Measurements from ENCODE around the gene DGUOK.
A peak's percentile ranks its signal among the peaks of the same experiment; 100 is the strongest.

The DGUOK gene

DNA sequence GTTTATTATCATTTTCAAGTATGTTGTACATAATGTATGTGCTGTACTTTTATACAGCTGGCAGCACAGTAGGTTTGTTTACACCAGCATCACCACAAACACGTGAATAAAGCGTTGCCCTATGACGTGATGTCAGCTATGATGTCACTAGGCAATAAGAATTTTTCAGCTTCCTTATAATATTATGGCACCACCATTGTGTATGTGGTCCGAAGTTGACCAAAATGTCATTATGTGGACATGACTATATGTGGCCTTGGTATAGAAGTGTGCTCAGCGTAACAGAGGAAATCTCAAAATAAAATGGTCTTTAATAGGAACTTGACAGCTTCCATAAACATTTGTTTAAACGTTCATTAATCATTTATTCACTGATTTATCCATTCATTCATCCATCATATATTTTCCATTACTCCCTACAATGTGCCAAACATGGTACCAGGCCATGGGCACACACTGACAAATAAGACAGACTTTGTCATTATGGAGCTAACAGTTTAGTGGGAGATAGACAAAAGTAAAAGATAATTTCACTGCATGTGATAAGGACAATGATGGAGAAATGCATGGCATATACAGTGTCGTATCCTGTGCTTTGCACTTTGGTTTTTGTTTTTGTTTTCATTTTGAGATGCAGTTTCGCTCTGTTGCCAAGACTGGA is 15.0 kb upstream of the DGUOK start:
- Histone ChIP-seq H2AFZ (ENCODE audit: insufficient read depth, low read length, poor library complexity) (no peak overlapping the region), H3K23ac (ENCODE audit: low read length) (no peak overlapping the region), H3K27me3 (ENCODE audit: insufficient read depth, low read length) (no peaks in the 10 kb centered on the region), H3K36me3 (ENCODE audit: control insufficient read depth in 1 of 2, insufficient read depth in 2 of 2, low read length in 2 of 2) (no peaks in the 10 kb centered on the region), H3K9me3 (ENCODE audit: insufficient read depth, low read depth, low read length) (no peaks in the 10 kb centered on the region), H3K27ac (ENCODE audit: low read depth, low read length) (no peak overlapping the region), H3K4me3 (ENCODE audit: low read depth, low read length) (no peak overlapping the region), H3K4ac (ENCODE audit: low read depth, low read length) (no peak overlapping the region), H3K79me2 (ENCODE audit: control insufficient read depth, insufficient read depth, low read length, poor library complexity) (no peaks in the 10 kb centered on the region), H3K4me1 (ENCODE audit: control insufficient read depth in 1 of 2, insufficient read depth in 2 of 2, low read length in 2 of 2) (no peaks in the 10 kb centered on the region), H4K12ac (ENCODE audit: low read depth, low read length) (no peak overlapping the region), H2BK5ac (ENCODE audit: low read depth, low read length, poor library complexity) (no peak overlapping the region), H3K4me2 (ENCODE audit: low read length) (no peak overlapping the region), H4K91ac (ENCODE audit: low read depth, low read length) (no peak overlapping the region), H2AK5ac (ENCODE audit: low read length) (no peak overlapping the region), H3K14ac (ENCODE audit: low read length) (no peak overlapping the region), H3K79me1 (ENCODE audit: low read length) (no peaks in the 10 kb centered on the region), H3K18ac (ENCODE audit: low read length) (no peak overlapping the region), H2BK12ac (ENCODE audit: low read length) (no peak overlapping the region), H2BK120ac (ENCODE audit: insufficient read depth, low read length, poor library complexity) (no peak overlapping the region), H4K8ac (ENCODE audit: low read depth, low read length) (no peak overlapping the region), H3K9ac (ENCODE audit: low read length) (no peak overlapping the region)
- no CpG with 5 or more reads among the region's 8 CpGs for WGBS (ENCODE audit: extremely low coverage, insufficient coverage, insufficient read length)
- DNase-seq = no peak

GRCh38 chr2:73913414-73914054 is 13.1 kb upstream of the DGUOK start:
- no peak overlapping the region for H2AK5ac ChIP-seq (ENCODE audit: low read length)
- H2BK120ac ChIP-seq (ENCODE audit: insufficient read depth, low read length, poor library complexity) = no peak overlapping the region
- H2BK12ac ChIP-seq (ENCODE audit: low read length) = no peak overlapping the region
- H3K79me1 ChIP-seq (ENCODE audit: low read length) = no peaks in the 10 kb centered on the region
- no peaks in the 10 kb centered on the region for H3K36me3 ChIP-seq (ENCODE audit: control insufficient read depth in 1 of 2, insufficient read depth in 2 of 2, low read length in 2 of 2)
- H3K4ac ChIP-seq (ENCODE audit: low read depth, low read length) = no peak overlapping the region
- no peak overlapping the region for H3K14ac ChIP-seq (ENCODE audit: low read length)
- no peak overlapping the region for H2AFZ ChIP-seq (ENCODE audit: insufficient read depth, low read length, poor library complexity)
- no peaks in the 10 kb centered on the region for H3K27me3 ChIP-seq (ENCODE audit: insufficient read depth, low read length)
- H4K91ac ChIP-seq (ENCODE audit: low read depth, low read length) = no peak overlapping the region
- H3K4me2 ChIP-seq (ENCODE audit: low read length) = no peak overlapping the region
- no peaks in the 10 kb centered on the region for H3K9me3 ChIP-seq (ENCODE audit: insufficient read depth, low read depth, low read length)
- DNase-seq = no peak
- no peak overlapping the region for H4K12ac ChIP-seq (ENCODE audit: low read depth, low read length)
- H4K8ac ChIP-seq (ENCODE audit: low read depth, low read length) = no peak overlapping the region
- H3K18ac ChIP-seq (ENCODE audit: low read length) = no peak overlapping the region
- H2BK5ac ChIP-seq (ENCODE audit: low read depth, low read length, poor library complexity) = no peak overlapping the region
- H3K23ac ChIP-seq (ENCODE audit: low read length) = no peak overlapping the region
- no CpG with 5 or more reads among the region's 8 CpGs for WGBS (ENCODE audit: extremely low coverage, insufficient coverage, insufficient read length)
- no peak overlapping the region for H3K4me3 ChIP-seq (ENCODE audit: low read depth, low read length)
- H3K4me1 ChIP-seq (ENCODE audit: control insufficient read depth in 1 of 2, insufficient read depth in 2 of 2, low read length in 2 of 2) = no peaks in the 10 kb centered on the region
- peak overlapping the region; percentile 18 for H3K9ac ChIP-seq (ENCODE audit: low read length)
- H3K79me2 ChIP-seq (ENCODE audit: control insufficient read depth, insufficient read depth, low read length, poor library complexity) = no peaks in the 10 kb centered on the region
- no peak overlapping the region for H3K27ac ChIP-seq (ENCODE audit: low read depth, low read length)

DNA sequence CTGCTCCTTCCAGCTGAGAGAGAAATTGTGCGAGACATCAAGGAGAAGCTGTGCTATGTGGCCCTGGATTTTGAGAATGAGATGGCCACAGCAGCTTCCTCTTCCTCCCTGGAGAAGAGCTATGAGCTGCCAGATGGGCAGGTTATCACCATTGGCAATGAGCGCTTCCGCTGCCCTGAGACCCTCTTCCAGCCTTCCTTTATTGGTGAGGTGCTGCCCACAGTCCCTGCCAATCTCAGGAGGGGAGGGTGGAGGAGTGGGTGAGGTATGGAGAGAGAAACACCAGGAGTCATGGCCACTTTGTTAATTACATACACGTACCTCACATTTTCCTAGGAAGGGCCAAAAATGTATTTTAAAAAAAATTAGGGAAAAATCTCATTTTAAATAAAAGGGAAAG is 12.0 kb upstream of the DGUOK start:
- Histone ChIP-seq H4K12ac (ENCODE audit: low read depth, low read length) (no peak overlapping the region), H3K9me3 (ENCODE audit: insufficient read depth, low read depth, low read length) (no peaks in the 10 kb centered on the region), H3K14ac (ENCODE audit: low read length) (no peak overlapping the region), H3K36me3 (ENCODE audit: control insufficient read depth in 1 of 2, insufficient read depth in 2 of 2, low read length in 2 of 2) (no peaks in the 10 kb centered on the region), H4K8ac (ENCODE audit: low read depth, low read length) (no peak overlapping the region), H3K79me1 (ENCODE audit: low read length) (no peaks in the 10 kb centered on the region), H3K23ac (ENCODE audit: low read length) (no peak overlapping the region), H3K4me2 (ENCODE audit: low read length) (no peak overlapping the region), H3K79me2 (ENCODE audit: control insufficient read depth, insufficient read depth, low read length, poor library complexity) (no peaks in the 10 kb centered on the region), H2BK120ac (ENCODE audit: insufficient read depth, low read length, poor library complexity) (no peak overlapping the region), H3K4me3 (ENCODE audit: low read depth, low read length) (no peak overlapping the region), H4K91ac (ENCODE audit: low read depth, low read length) (no peak overlapping the region), H3K4me1 (ENCODE audit: control insufficient read depth in 1 of 2, insufficient read depth in 2 of 2, low read length in 2 of 2) (no peaks in the 10 kb centered on the region), H2BK5ac (ENCODE audit: low read depth, low read length, poor library complexity) (no peak overlapping the region), H2BK12ac (ENCODE audit: low read length) (no peak overlapping the region), H2AFZ (ENCODE audit: insufficient read depth, low read length, poor library complexity) (no peak overlapping the region), H3K18ac (ENCODE audit: low read length) (no peak overlapping the region), H2AK5ac (ENCODE audit: low read length) (no peak overlapping the region), H3K27ac (ENCODE audit: low read depth, low read length) (no peak overlapping the region), H3K9ac (ENCODE audit: low read length) (no peak overlapping the region), H3K4ac (ENCODE audit: low read depth, low read length) (no peak overlapping the region), H3K27me3 (ENCODE audit: insufficient read depth, low read length) (no peaks in the 10 kb centered on the region)
- DNase-seq = no peak
- no CpG with 5 or more reads among the region's 4 CpGs for WGBS (ENCODE audit: extremely low coverage, insufficient coverage, insufficient read length)

- no peaks in the 10 kb centered on the region for H3K36me3 ChIP-seq (ENCODE audit: control insufficient read depth in 1 of 2, insufficient read depth in 2 of 2, low read length in 2 of 2)
- no peak for DNase-seq
- no peak overlapping the region for H2BK120ac ChIP-seq (ENCODE audit: insufficient read depth, low read length, poor library complexity)
- no peaks in the 10 kb centered on the region for H3K9me3 ChIP-seq (ENCODE audit: insufficient read depth, low read depth, low read length)
- H3K79me1 ChIP-seq (ENCODE audit: low read length) = no peaks in the 10 kb centered on the region
- H3K4me1 ChIP-seq (ENCODE audit: control insufficient read depth in 1 of 2, insufficient read depth in 2 of 2, low read length in 2 of 2) = no peaks in the 10 kb centered on the region
- no peak overlapping the region for H3K18ac ChIP-seq (ENCODE audit: low read length)
- no peak overlapping the region for H4K8ac ChIP-seq (ENCODE audit: low read depth, low read length)
- H2BK5ac ChIP-seq (ENCODE audit: low read depth, low read length, poor library complexity) = no peak overlapping the region
- no peak overlapping the region for H4K12ac ChIP-seq (ENCODE audit: low read depth, low read length)
- H3K4me2 ChIP-seq (ENCODE audit: low read length) = no peak overlapping the region
- H2AK5ac ChIP-seq (ENCODE audit: low read length) = no peak overlapping the region
- no peak overlapping the region for H3K4me3 ChIP-seq (ENCODE audit: low read depth, low read length)
- H3K23ac ChIP-seq (ENCODE audit: low read length) = no peak overlapping the region
- no peak overlapping the region for H3K9ac ChIP-seq (ENCODE audit: low read length)
- H3K27me3 ChIP-seq (ENCODE audit: insufficient read depth, low read length) = no peaks in the 10 kb centered on the region
- no peak overlapping the region for H2BK12ac ChIP-seq (ENCODE audit: low read length)
- H3K79me2 ChIP-seq (ENCODE audit: control insufficient read depth, insufficient read depth, low read length, poor library complexity) = no peaks in the 10 kb centered on the region
- no peak overlapping the region for H3K14ac ChIP-seq (ENCODE audit: low read length)
- no peak overlapping the region for H3K27ac ChIP-seq (ENCODE audit: low read depth, low read length)
- H2AFZ ChIP-seq (ENCODE audit: insufficient read depth, low read length, poor library complexity) = no peak overlapping the region
- no peak overlapping the region for H3K4ac ChIP-seq (ENCODE audit: low read depth, low read length)
- no peak overlapping the region for H4K91ac ChIP-seq (ENCODE audit: low read depth, low read length)
- WGBS (ENCODE audit: extremely low coverage, insufficient coverage, insufficient read length) = no CpG with 5 or more reads among the region's 5 CpGs
Observed at GRCh38 chr2:73915437-73915993, 11.2 kb upstream of the DGUOK start.
